B cell (primary cell): ENCODE measurements around the gene ABCA6. TPM values are rescaled to one million over a fixed set of nuclear protein-coding genes. Genes with fewer than 3 reads are reported as not detected.

ENCODE experiments used
- ATAC-seq: fragments of 200-7000 bp; cut with Tn5 transposase; one replicate; pipeline ENCODE4 v1.10.0; 2021; ENCODE audit warnings: low read depth, mild to moderate bottlenecking, moderate number of reproducible peaks, moderate library complexity
- CTCF ChIA-PET: fragments of 350-600 bp; sonication (Branson Sonifier 250); formaldehyde crosslinking; loops from one replicate; lab custom pipeline; 2021; ENCODE audit warnings: antibody characterized with exemption, inconsistent platforms; lab: Charles Lee
- POLR2A ChIA-PET: fragments of 350-600 bp; sonication (Branson Sonifier 250); formaldehyde crosslinking; loops from one replicate; lab custom pipeline; 2021; ENCODE audit warnings: antibody characterized with exemption; lab: Charles Lee
- DNase-seq: peaks from one replicate; pipeline ENCODE4 v3.0.0; 2013
- H2AFZ ChIP-seq: 2 replicates; pipeline ENCODE4 v1.6.1; 2012; ENCODE audit warnings: mild to moderate bottlenecking, low read depth, low read length; ENCODE audit not compliant: insufficient read depth, poor library complexity, severe bottlenecking
- H3K27ac ChIP-seq, 2 donors: 1 replicate in 1 of 2; 2 replicates in 1 of 2; pipeline ENCODE4 v1.5.1; 2012 to 2013; ENCODE audit warnings: low read length in 2 of 2, mild to moderate bottlenecking in 2 of 2, moderate library complexity in 1 of 2
- H3K27me3 ChIP-seq, 4 experiments: fragments of 200-600 bp in 1 of 4; sonication (generic) in 1 of 4; replicated peaks in 1 of 4; 1 replicate in 2 of 4; 2 replicates in 2 of 4; pipeline versions ENCODE4 v1.6.1 to v1.7.0; 2013 to 2016; ENCODE audit warnings: low read length in 3 of 4, mild to moderate bottlenecking in 2 of 4, mixed read lengths in 1 of 4, moderate library complexity in 1 of 4; ENCODE audit not compliant: insufficient read depth in 4 of 4, control insufficient read depth in 3 of 4; ENCODE audit errors: control extremely low read depth in 1 of 4
- H3K36me3 ChIP-seq, 2 experiments: replicated peaks in 1 of 2; 1 replicate in 1 of 2; 2 replicates in 1 of 2; pipeline versions ENCODE4 v1.6.1 to v1.7.1; 2013; ENCODE audit warnings: low read length in 1 of 2; ENCODE audit not compliant: insufficient read depth in 2 of 2, control insufficient read depth in 1 of 2; ENCODE audit errors: control extremely low read depth in 1 of 2, extremely low read depth in 1 of 2
- H3K4me1 ChIP-seq, 2 donors: fragments of 200-600 bp in 1 of 2; sonication (generic) in 1 of 2; 1 replicate in 1 of 2; 2 replicates in 1 of 2; pipeline versions ENCODE4 v1.5.1 to v1.6.1; 2013 to 2017; ENCODE audit warnings: low read length in 2 of 2; ENCODE audit not compliant: control insufficient read depth in 2 of 2, insufficient read depth in 2 of 2
- H3K4me2 ChIP-seq: replicated peaks from 2 replicates; pipeline ENCODE3; 2012; ENCODE audit warnings: mild to moderate bottlenecking, low read depth, low read length; ENCODE audit not compliant: poor library complexity, severe bottlenecking
- H3K4me3 ChIP-seq, 5 experiments: fragments of 200-600 bp in 1 of 5; sonication (generic) in 1 of 5; 1 replicate in 3 of 5; 2 replicates in 2 of 5; pipeline versions ENCODE4 v1.5.1 to v1.7.0; 2011 to 2016; ENCODE audit warnings: low read length in 4 of 5, mild to moderate bottlenecking in 4 of 5, low read depth in 2 of 5, control low read depth in 1 of 5, moderate library complexity in 1 of 5; ENCODE audit not compliant: insufficient read depth in 1 of 5; ENCODE audit errors: control extremely low read depth in 1 of 5, extremely low read depth in 1 of 5
- H3K79me2 ChIP-seq: fragments of 200-600 bp; sonication (generic); one replicate; pipeline ENCODE4 v1.6.0; 2016; ENCODE audit warnings: low read length; ENCODE audit not compliant: control insufficient read depth, insufficient read depth
- H3K9ac ChIP-seq: fragments of 200-600 bp; sonication (generic); 2 replicates; pipeline ENCODE4 v1.6.1; 2017; ENCODE audit warnings: mild to moderate bottlenecking, low read length, moderate library complexity
- H3K9me3 ChIP-seq, 3 donors: one replicate each; pipeline versions ENCODE4 v1.6.1 to v1.7.1; 2013; ENCODE audit warnings: low read length in 2 of 3; ENCODE audit not compliant: control insufficient read depth in 2 of 3, insufficient read depth in 1 of 3; ENCODE audit errors: control extremely low read depth in 1 of 3
- H4K20me1 ChIP-seq: 2 replicates; pipeline ENCODE4 v1.6.0; 2012; ENCODE audit warnings: mild to moderate bottlenecking, low read length; ENCODE audit not compliant: insufficient read depth, control insufficient read depth, poor library complexity, severe bottlenecking
- H3K27ac Mint-ChIP-seq: one replicate; pipeline ENCODE4 v1.8.0; 2021; ENCODE audit warnings: mixed read lengths
- H3K27me3 Mint-ChIP-seq: one replicate; pipeline ENCODE4 v1.8.0; 2021; ENCODE audit warnings: mixed read lengths
- H3K4me1 Mint-ChIP-seq: one replicate; pipeline ENCODE4 v1.8.0; 2021; ENCODE audit warnings: mixed read lengths
- H3K4me3 Mint-ChIP-seq: one replicate; pipeline ENCODE4 v1.8.0; 2021; ENCODE audit warnings: mixed read lengths
- H3K9me3 Mint-ChIP-seq: one replicate; pipeline ENCODE4 v1.8.0; 2022; ENCODE audit warnings: mixed read lengths; ENCODE audit not compliant: insufficient read depth
- EZH2 ChIP-seq: IDR thresholded peaks from 2 replicates; pipeline ENCODE4 v1.6.1; 2012; ENCODE audit warnings: borderline replicate concordance, low read depth, mild to moderate bottlenecking, moderate library complexity, low read length; ENCODE audit not compliant: insufficient read depth, poor library complexity, severe bottlenecking
- WGBS: methylation state at CpG from one replicate; pipeline ENCODE4 v1.1.5; 2013; ENCODE audit warnings: missing lambda C conversion rate; ENCODE audit not compliant: insufficient coverage; 5-methylcytosine and 5-hydroxymethylcytosine counted together
- intact Hi-C: fragments of 100-400 bp; cut with micrococcal nuclease; formaldehyde crosslinking; loops from one replicate; pipeline ENCODE4 v1.10.0; 2022
- polyA plus RNA-seq: library from polyadenylated mRNA; depleted of rRNA; stranded (reverse); fragments of >200 nt; gene quantifications from 2 replicates; pipeline ENCODE4 v1.2.3, GENCODE V29; 2012
- total RNA-seq, 2 donors: library from RNA; stranded (reverse); fragments of 120-200 nt in 1 of 2; gene quantifications; 1 replicate in 1 of 2; 2 replicates in 1 of 2; pipeline versions ENCODE4 v1.2.3 to v1.2.4, GENCODE V29; 2013 to 2022
- TF ChIP-seq, protein P1 (sequence below): fragments of 200-600 bp; IDR thresholded peaks from one replicate; pipeline ENCODE4 v1.8.0; 2022; ENCODE audit warnings: antibody characterized with exemption, mild to moderate bottlenecking

ABCA6 gene
- total and polyA plus RNA-seq, 2 donors (not counting 1 experiment from before 2014, with no cell fraction given) = 0.18 to 1.4 TPM

DNA sequence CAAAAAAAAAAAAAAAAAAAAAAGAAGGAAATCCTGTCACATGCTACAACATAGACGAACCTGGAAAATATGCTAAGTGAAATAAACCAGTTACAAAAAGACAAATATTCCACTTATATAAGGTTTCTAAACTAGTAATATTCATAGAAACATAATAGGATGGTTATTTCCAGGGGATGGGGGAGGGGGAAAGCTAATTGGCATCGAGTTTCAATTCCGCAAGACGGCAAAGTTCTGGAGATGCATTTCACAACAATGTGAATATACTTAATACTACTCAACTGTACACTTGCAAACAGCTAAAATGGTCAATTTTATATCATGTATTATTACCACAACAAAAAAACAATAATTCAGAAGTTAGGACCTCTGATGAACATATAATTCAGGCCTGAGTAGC lies 43.1 kb downstream of the ABCA6 start:
- Histone ChIP-seq H3K4me1 (peaks cover 0 to 3% of the 10 kb centered on the region in 2 donors), H3K4me2 (no peak overlapping the region), H3K9ac (no peak overlapping the region), H4K20me1 (no peaks in the 10 kb centered on the region), H3K36me3 (no peaks in the 10 kb centered on the region), H3K4me3 (no peak overlapping the region), H3K9me3 (no peaks in the 10 kb centered on the region), H3K27ac (no peak overlapping the region), H3K27me3 (no peaks in the 10 kb centered on the region), H3K79me2 (no peaks in the 10 kb centered on the region), H2AFZ (no peak overlapping the region)
- POLR2A ChIA-PET = no interaction called here
- Mint-ChIP-seq H3K9me3 (no peaks in the 10 kb centered on the region), H3K4me1 (peaks cover 10% of the 10 kb centered on the region), H3K27me3 (no peaks in the 10 kb centered on the region), H3K4me3 (no peak overlapping the region), H3K27ac (no peak overlapping the region)
- ATAC-seq (no peak), DNase-seq (no peak)
- CTCF ChIA-PET = no interaction called here
- no peak for TF ChIP-seq EZH2
- TF ChIP-seq, protein P1, sequence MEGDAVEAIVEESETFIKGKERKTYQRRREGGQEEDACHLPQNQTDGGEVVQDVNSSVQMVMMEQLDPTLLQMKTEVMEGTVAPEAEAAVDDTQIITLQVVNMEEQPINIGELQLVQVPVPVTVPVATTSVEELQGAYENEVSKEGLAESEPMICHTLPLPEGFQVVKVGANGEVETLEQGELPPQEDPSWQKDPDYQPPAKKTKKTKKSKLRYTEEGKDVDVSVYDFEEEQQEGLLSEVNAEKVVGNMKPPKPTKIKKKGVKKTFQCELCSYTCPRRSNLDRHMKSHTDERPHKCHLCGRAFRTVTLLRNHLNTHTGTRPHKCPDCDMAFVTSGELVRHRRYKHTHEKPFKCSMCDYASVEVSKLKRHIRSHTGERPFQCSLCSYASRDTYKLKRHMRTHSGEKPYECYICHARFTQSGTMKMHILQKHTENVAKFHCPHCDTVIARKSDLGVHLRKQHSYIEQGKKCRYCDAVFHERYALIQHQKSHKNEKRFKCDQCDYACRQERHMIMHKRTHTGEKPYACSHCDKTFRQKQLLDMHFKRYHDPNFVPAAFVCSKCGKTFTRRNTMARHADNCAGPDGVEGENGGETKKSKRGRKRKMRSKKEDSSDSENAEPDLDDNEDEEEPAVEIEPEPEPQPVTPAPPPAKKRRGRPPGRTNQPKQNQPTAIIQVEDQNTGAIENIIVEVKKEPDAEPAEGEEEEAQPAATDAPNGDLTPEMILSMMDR = no peak
- WGBS = no CpG with 5 or more reads among the region's 4 CpGs
- intact Hi-C loops = no loop called here

DNA sequence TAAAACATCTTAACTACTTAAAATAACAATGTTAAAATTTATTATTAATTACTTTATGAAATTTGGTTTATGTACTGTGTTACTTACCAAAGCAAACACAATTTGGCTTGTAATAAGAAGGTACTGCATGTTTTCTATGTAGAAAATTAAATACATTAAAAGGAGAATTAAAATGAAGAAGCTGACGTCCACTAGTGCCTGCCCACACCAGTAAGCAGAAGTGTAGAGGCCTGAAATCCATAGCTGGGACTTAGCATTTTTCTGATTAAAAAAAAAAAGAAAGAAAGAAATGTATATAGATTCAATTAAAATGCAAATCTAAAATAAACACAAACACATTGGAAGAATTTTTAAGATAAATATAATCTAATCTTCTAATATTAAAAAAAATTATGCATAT lies 45.2 kb downstream of the ABCA6 start:
- no CpG with 5 or more reads among the region's 1 CpG for WGBS
- no peaks in the 10 kb centered on the region for H3K9me3 ChIP-seq
- H3K27ac Mint-ChIP-seq = no peak overlapping the region
- TF ChIP-seq, protein P1 = no peak
- H3K4me1 Mint-ChIP-seq = peaks cover 20% of the 10 kb centered on the region
- CTCF ChIA-PET = no interaction called here
- DNase-seq = no peak
- no peaks in the 10 kb centered on the region for H3K36me3 ChIP-seq
- H3K79me2 ChIP-seq = no peaks in the 10 kb centered on the region
- ATAC-seq = no peak
- intact Hi-C loops = no loop called here
- no peak overlapping the region for H3K9ac ChIP-seq
- no peak overlapping the region for H3K4me3 Mint-ChIP-seq
- H3K27ac ChIP-seq = no peak overlapping the region
- H3K27me3 ChIP-seq = no peaks in the 10 kb centered on the region
- POLR2A ChIA-PET = no interaction called here
- no peaks in the 10 kb centered on the region for H3K27me3 Mint-ChIP-seq
- no peaks in the 10 kb centered on the region for H3K9me3 Mint-ChIP-seq
- no peak overlapping the region for H3K4me3 ChIP-seq
- H2AFZ ChIP-seq = no peak overlapping the region
- peaks cover 3 to 12% of the 10 kb centered on the region in 2 donors for H3K4me1 ChIP-seq
- H3K4me2 ChIP-seq = no peak overlapping the region
- H4K20me1 ChIP-seq = no peaks in the 10 kb centered on the region
